IMR-90 (cell line): ENCODE measurements around the gene MCM6. TPM values are rescaled to one million over a fixed set of nuclear protein-coding genes. Genes with fewer than 3 reads are reported as not detected.

Experiments used
- ATAC-seq: fragments of 200-7000 bp; cut with Tn5 transposase; 2 replicates; pipeline ENCODE4 v1.9.1; 2020; ENCODE audit warnings: low read depth, mild to moderate bottlenecking, moderate library complexity
- BruUV-seq: library from RNA; stranded (reverse); fragments of 400-500 nt; replicated peaks from 2 replicates; lab custom pipeline; 2021; lab: Mats Ljungman, UMichigan
- CTCF ChIA-PET: fragments of 300-600 bp; formaldehyde crosslinking; extraction: SDS; loops from one replicate; lab custom pipeline; 2021; ENCODE audit warnings: antibody characterized with exemption; lab: Yijun Ruan, JAX
- POLR2A ChIA-PET: fragments of 300-600 bp; sonication (Branson Sonifier 250); formaldehyde crosslinking; loops from one replicate; lab custom pipeline; 2022; ENCODE audit warnings: antibody characterized with exemption; ENCODE audit not compliant: unreplicated experiment; lab: Charles Lee
- DNase-seq: peaks from one replicate; pipeline ENCODE4 v3.0.0; 2013
- H2AFZ ChIP-seq: replicated peaks from 2 replicates; pipeline ENCODE3; 2013; ENCODE audit warnings: low read length, mild to moderate bottlenecking; ENCODE audit not compliant: poor library complexity
- H2AK5ac ChIP-seq: 2 replicates; pipeline ENCODE4 v1.6.1; 2013; ENCODE audit warnings: low read depth, low read length, inconsistent platforms
- H2AK9ac ChIP-seq: replicated peaks from 2 replicates; pipeline ENCODE3; 2013; ENCODE audit warnings: mild to moderate bottlenecking, low read depth, low read length, moderate library complexity; ENCODE audit not compliant: poor library complexity
- H2BK120ac ChIP-seq: 2 replicates; pipeline ENCODE4 v1.6.1; 2013; ENCODE audit warnings: low read depth, low read length, inconsistent platforms
- H2BK15ac ChIP-seq: 3 replicates; pipeline ENCODE4 v1.6.1; 2013; ENCODE audit warnings: low read depth, low read length, inconsistent platforms
- H2BK20ac ChIP-seq: 2 replicates; pipeline ENCODE4 v1.6.1; 2013; ENCODE audit warnings: low read depth, mild to moderate bottlenecking, inconsistent platforms, low read length, moderate library complexity
- H2BK5ac ChIP-seq: 2 replicates; pipeline ENCODE4 v1.6.1; 2013; ENCODE audit warnings: mild to moderate bottlenecking, low read depth, low read length, inconsistent platforms; ENCODE audit not compliant: poor library complexity, severe bottlenecking
- H3K14ac ChIP-seq: replicated peaks from 2 replicates; pipeline ENCODE4 v1.6.1; 2013; ENCODE audit warnings: low read depth, low read length, inconsistent platforms
- H3K18ac ChIP-seq: 2 replicates; pipeline ENCODE4 v1.6.1; 2013; ENCODE audit warnings: low read depth, low read length, control low read depth
- H3K23ac ChIP-seq: 2 replicates; pipeline ENCODE4 v1.6.1; 2013; ENCODE audit warnings: low read depth, low read length, inconsistent platforms
- H3K27ac ChIP-seq: 2 replicates; pipeline ENCODE4 v1.5.1; 2013; ENCODE audit warnings: mild to moderate bottlenecking, control low read depth, low read length; ENCODE audit not compliant: insufficient read depth
- H3K27me3 ChIP-seq: 2 replicates; pipeline ENCODE4 v1.6.1; 2013; ENCODE audit warnings: low read length; ENCODE audit not compliant: control insufficient read depth, insufficient read depth
- H3K36me3 ChIP-seq: 2 replicates; pipeline ENCODE4 v1.6.1; 2013; ENCODE audit warnings: low read length, mixed read lengths; ENCODE audit not compliant: control insufficient read depth, insufficient read depth
- H3K4ac ChIP-seq: 2 replicates; pipeline ENCODE4 v1.6.1; 2013; ENCODE audit warnings: low read depth, low read length, inconsistent platforms
- H3K4me1 ChIP-seq: 2 replicates; pipeline ENCODE4 v1.6.1; 2013; ENCODE audit warnings: low read length, mixed read lengths; ENCODE audit not compliant: control insufficient read depth, insufficient read depth
- H3K4me2 ChIP-seq: 2 replicates; pipeline ENCODE4 v1.6.1; 2013; ENCODE audit warnings: low read depth, mild to moderate bottlenecking, control low read depth, low read length, moderate library complexity
- H3K4me3 ChIP-seq: 2 replicates; pipeline ENCODE4 v1.5.1; 2013; ENCODE audit warnings: low read depth, mild to moderate bottlenecking, control low read depth, low read length, moderate library complexity; ENCODE audit not compliant: insufficient read depth
- H3K56ac ChIP-seq: 2 replicates; pipeline ENCODE4 v1.6.1; 2013; ENCODE audit warnings: low read length, inconsistent platforms; ENCODE audit not compliant: insufficient read depth; ENCODE audit errors: extremely low read depth
- H3K79me1 ChIP-seq, 2 experiments: 2 replicates each; pipeline ENCODE4 v1.6.1; 2013; ENCODE audit warnings: low read length in 2 of 2, inconsistent platforms in 1 of 2, low read depth in 1 of 2
- H3K9ac ChIP-seq: 2 replicates; pipeline ENCODE4 v1.6.1; 2013; ENCODE audit warnings: low read depth, low read length, control low read depth
- H3K9me1 ChIP-seq: 2 replicates; pipeline ENCODE4 v1.6.1; 2013; ENCODE audit warnings: low read length, inconsistent platforms; ENCODE audit not compliant: insufficient read depth
- H3K9me3 ChIP-seq: 2 replicates; pipeline ENCODE4 v1.6.1; 2013; ENCODE audit warnings: low read length; ENCODE audit not compliant: control insufficient read depth, insufficient read depth
- H4K20me1 ChIP-seq: 2 replicates; pipeline ENCODE4 v1.6.1; 2013; ENCODE audit warnings: low read length, inconsistent platforms; ENCODE audit not compliant: insufficient read depth
- H4K5ac ChIP-seq: 2 replicates; pipeline ENCODE4 v1.6.1; 2013; ENCODE audit warnings: mild to moderate bottlenecking, low read depth, low read length, control low read depth
- H4K8ac ChIP-seq, 2 experiments: 2 replicates each; pipeline ENCODE4 v1.6.1; 2013; ENCODE audit warnings: low read depth in 2 of 2, low read length in 2 of 2, control low read depth in 1 of 2, inconsistent platforms in 1 of 2
- H4K91ac ChIP-seq: 2 replicates; pipeline ENCODE4 v1.6.1; 2013; ENCODE audit warnings: low read depth, low read length, inconsistent platforms; ENCODE audit not compliant: insufficient read depth
- CTCF ChIP-seq: conservative IDR thresholded peaks from 2 replicates; pipeline ENCODE4 v1.5.1; 2012; ENCODE audit warnings: mild to moderate bottlenecking, low read depth, low read length, improper control_type of control experiment
- ELK1 ChIP-seq: fragments of 150-350 bp; IDR thresholded peaks from 2 replicates; pipeline ENCODE4 v1.6.1; 2016; ENCODE audit warnings: low read depth, mild to moderate bottlenecking, low read length, moderate library complexity, borderline replicate concordance
- MAZ ChIP-seq: IDR thresholded peaks from 2 replicates; pipeline ENCODE4 v1.6.1; 2012; ENCODE audit warnings: low read depth, mild to moderate bottlenecking, low read length, improper control_type of control experiment, moderate library complexity, borderline replicate concordance
- SMC3 ChIP-seq: fragments of 150-350 bp; IDR thresholded peaks from 2 replicates; pipeline ENCODE4 v1.6.1; 2016; ENCODE audit warnings: low read depth, mild to moderate bottlenecking, antibody characterized with exemption, low read length, moderate library complexity
- WGBS, 2 experiments: methylation state at CpG; one replicate each; pipeline versions ENCODE4 v1.1.5 to v1.1.7; 2013; ENCODE audit warnings: missing lambda C conversion rate in 2 of 2; ENCODE audit not compliant: insufficient read length in 1 of 2; ENCODE audit errors: extremely low coverage in 2 of 2; 5-methylcytosine and 5-hydroxymethylcytosine counted together
- dilution Hi-C: fragments of 300-500 bp; cut with HindIII; formaldehyde crosslinking; loops from one replicate; pipeline ENCODE4 v1.14.3; 2018; ENCODE audit warnings: low sequenced_read_pairs; ENCODE audit not compliant: unreplicated experiment
- in situ Hi-C: fragments of 300-500 bp; cut with MboI; formaldehyde crosslinking; loops from 3 replicates; pipeline ENCODE4 v1.14.3; 2019; ENCODE audit warnings: low sequenced_read_pairs, inconsistent platforms, mixed read lengths
- intact Hi-C: fragments of 100-400 bp; cut with micrococcal nuclease; formaldehyde crosslinking; loops from 2 replicates; pipeline ENCODE4 v1.10.0; 2022
- polyA plus RNA-seq, 3 experiments: library from polyadenylated mRNA; depleted of rRNA; stranded (reverse); fragments of >200 nt; gene quantifications; 2 replicates each; pipeline ENCODE4 v1.2.3, GENCODE V29; 2012; ENCODE audit warnings: low replicate concordance in 1 of 3
- total RNA-seq: library from RNA; depleted of rRNA; stranded (reverse); fragments of >200 nt; gene quantifications from 2 replicates; pipeline ENCODE4 v1.2.3, GENCODE V29; 2012

Gene MCM6
- total and polyA plus RNA-seq, 2 of the 4 experiments (the other 2 are of a cell fraction), result 21.4 to 29.6 TPM

GRCh38 chr2:135822855-135823254, 53.4 kb downstream of the MCM6 start:
- Histone ChIP-seq H4K8ac (no peak overlapping the region), H3K23ac (no peak overlapping the region), H3K36me3 (no peaks in the 10 kb centered on the region), H3K14ac (no peak overlapping the region), H2BK120ac (no peak overlapping the region), H2AFZ (no peak overlapping the region), H3K4me2 (no peak overlapping the region), H4K5ac (no peak overlapping the region), H3K27ac (no peak overlapping the region), H3K79me1 (no peaks in the 10 kb centered on the region), H2AK9ac (no peak overlapping the region), H2BK15ac (no peak overlapping the region), H2AK5ac (no peak overlapping the region), H3K9me1 (no peaks in the 10 kb centered on the region), H3K9me3 (peaks cover 5% of the 10 kb centered on the region), H3K4me3 (no peak overlapping the region), H3K4me1 (peaks cover 4% of the 10 kb centered on the region; the same call in 1 of the 2 replicates), H3K27me3 (peaks cover 4% of the 10 kb centered on the region; the same call in 1 of the 2 replicates), H3K4ac (no peak overlapping the region), H3K9ac (no peak overlapping the region), H2BK5ac (no peak overlapping the region), H2BK20ac (no peak overlapping the region), H3K56ac (no peak overlapping the region), H4K91ac (no peak overlapping the region), H3K18ac (no peak overlapping the region), H4K20me1 (no peaks in the 10 kb centered on the region)
- dilution Hi-C loops (no loop called here), intact Hi-C loops (no loop called here), in situ Hi-C loops (no loop called here)
- CTCF ChIA-PET, result interaction anchor here (0.7 kb wide), 1 partner anchor 25 kb away, joined by 3 read pairs; no protein-coding TSS in a partner anchor
- TF ChIP-seq SMC3, result no peak
- no peak for TF ChIP-seq CTCF
- TF ChIP-seq ELK1, result no peak
- TF ChIP-seq MAZ, result no peak
- no peak for DNase-seq
- POLR2A ChIA-PET, result no interaction called here
- no peak for ATAC-seq
- no CpG with 5 or more reads among the region's 1 CpG for WGBS, 2 experiments
- BruUV-seq, result no TSS peak
